Activated T-cell treated with anti-CD3 and anti-CD28 coated beads, Interleukin-2, amount 50 U/mL, for 48 hours (primary cell): ENCODE data around the gene KLHL21.

Experiments used
- DNase-seq, 2 experiments: peaks; one replicate each; pipeline ENCODE4 v3.0.0-alpha.2; 2020

KLHL21 gene

GRCh38 chr1:6546326-6546725 is 56.3 kb downstream of the KLHL21 start:
- no peak for DNase-seq

GRCh38 chr1:6545276-6546112 is 57.2 kb downstream of the KLHL21 start:
- no peak for DNase-seq

- DNase-seq, result no peak
Observed at GRCh38 chr1:6544831-6545230, 57.8 kb downstream of the KLHL21 start.
